Lower leg skin (tissue), 3 donors: Measurements from ENCODE around the gene ADD1.

Experiments
- CTCF ChIP-seq, 3 donors: fragments of 450-650 bp; IDR thresholded peaks; one replicate each; pipeline ENCODE4 v1.5.1; 2016; ENCODE audit warnings: antibody characterized with exemption in 3 of 3, mild to moderate bottlenecking in 3 of 3, moderate library complexity in 2 of 3
- POLR2A ChIP-seq, 2 donors: fragments of 450-650 bp; IDR thresholded peaks; one replicate each; pipeline ENCODE4 v1.6.1; 2016 to 2017; ENCODE audit warnings: antibody characterized with exemption in 2 of 2, mild to moderate bottlenecking in 1 of 2, moderate library complexity in 1 of 2

DNA sequence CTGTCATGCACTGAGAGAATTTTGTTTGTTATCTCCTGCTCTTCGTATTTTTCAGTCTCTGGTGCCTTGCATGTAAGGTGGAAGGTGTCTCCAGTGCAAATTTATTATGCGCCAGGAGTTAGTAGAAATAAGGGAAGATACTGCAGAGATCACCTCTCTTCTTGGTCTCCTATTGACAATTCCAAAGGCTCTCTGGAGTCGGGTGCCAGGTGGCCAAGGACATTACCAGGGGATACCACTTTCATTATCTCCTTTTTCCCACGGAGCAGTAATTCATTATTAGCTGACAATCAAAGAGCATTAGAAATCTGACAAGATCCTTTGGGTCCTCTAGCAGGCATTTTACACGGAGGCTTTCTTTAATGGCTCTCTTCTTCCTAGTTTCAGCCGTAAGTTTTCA, 26.0 kb downstream of the ADD1 start:
- TF ChIP-seq CTCF (IDR thresholded peaks at IDR 0.05) (no peak), POLR2A (IDR thresholded peaks at IDR 0.05) (no peak)
